ENCODE data around the gene VMAC. TPM values are rescaled to one million over a fixed set of nuclear protein-coding genes. Genes with fewer than 3 reads are reported as not detected.

The VMAC gene
- total RNA-seq, 1 experiment from 2014 or later: 4.3 TPM

- Mint-ChIP-seq H3K36me3 (ENCODE audit: insufficient read depth, unreplicated experiment) (peaks cover 22% of the 10 kb centered on the region), H3K27me3 (ENCODE audit: unreplicated experiment) (no peaks in the 10 kb centered on the region), H3K4me1 (ENCODE audit: low read depth, unreplicated experiment) (no peaks in the 10 kb centered on the region), H3K27ac (ENCODE audit: unreplicated experiment) (no peak overlapping the region), H3K9me3 (ENCODE audit: low read depth, unreplicated experiment) (no peaks in the 10 kb centered on the region), H3K4me3 (ENCODE audit: low read depth, unreplicated experiment) (no peak overlapping the region)
- no TSS peak for BruUV-seq (replicated peaks)
- CTCF ChIA-PET: no interaction called here
- intact Hi-C loops (cut with micrococcal nuclease; ENCODE audit: unreplicated experiment): no loop called here
- no peak for TF ChIP-seq CTCF (IDR thresholded peaks at IDR 0.05; ENCODE audit: unreplicated experiment)
- DNase-seq: no peak
Observed at GRCh38 chr19:5931251-5931650, 26.6 kb downstream of the VMAC start.

GRCh38 chr19:5932146-5932545 lies 27.5 kb downstream of the VMAC start:
- no TSS peak for BruUV-seq (replicated peaks)
- H3K4me1 Mint-ChIP-seq (ENCODE audit: low read depth, unreplicated experiment): no peaks in the 10 kb centered on the region
- CTCF ChIA-PET: no interaction called here
- H3K36me3 Mint-ChIP-seq (ENCODE audit: insufficient read depth, unreplicated experiment): peaks cover 22% of the 10 kb centered on the region
- intact Hi-C loops (cut with micrococcal nuclease; ENCODE audit: unreplicated experiment): no loop called here
- H3K27me3 Mint-ChIP-seq (ENCODE audit: unreplicated experiment): no peaks in the 10 kb centered on the region
- no peak overlapping the region for H3K4me3 Mint-ChIP-seq (ENCODE audit: low read depth, unreplicated experiment)
- DNase-seq: no peak
- no peak overlapping the region for H3K27ac Mint-ChIP-seq (ENCODE audit: unreplicated experiment)
- no peak for TF ChIP-seq CTCF (IDR thresholded peaks at IDR 0.05; ENCODE audit: unreplicated experiment)
- no peaks in the 10 kb centered on the region for H3K9me3 Mint-ChIP-seq (ENCODE audit: low read depth, unreplicated experiment)

- no peak overlapping the region for H3K4me3 Mint-ChIP-seq (ENCODE audit: low read depth, unreplicated experiment)
- BruUV-seq (replicated peaks): no TSS peak
- intact Hi-C loops (cut with micrococcal nuclease; ENCODE audit: unreplicated experiment): no loop called here
- H3K36me3 Mint-ChIP-seq (ENCODE audit: insufficient read depth, unreplicated experiment): peaks cover 26% of the 10 kb centered on the region
- no peaks in the 10 kb centered on the region for H3K4me1 Mint-ChIP-seq (ENCODE audit: low read depth, unreplicated experiment)
- CTCF ChIA-PET: no interaction called here
- H3K27me3 Mint-ChIP-seq (ENCODE audit: unreplicated experiment): no peaks in the 10 kb centered on the region
- no peak for DNase-seq
- H3K27ac Mint-ChIP-seq (ENCODE audit: unreplicated experiment): no peak overlapping the region
- no peak for TF ChIP-seq CTCF (IDR thresholded peaks at IDR 0.05; ENCODE audit: unreplicated experiment)
- no peaks in the 10 kb centered on the region for H3K9me3 Mint-ChIP-seq (ENCODE audit: low read depth, unreplicated experiment)
Observed at GRCh38 chr19:5932609-5933262, 28.1 kb downstream of the VMAC start.

- Mint-ChIP-seq H3K36me3 (ENCODE audit: insufficient read depth, unreplicated experiment) (peaks cover 32% of the 10 kb centered on the region), H3K4me1 (ENCODE audit: low read depth, unreplicated experiment) (no peaks in the 10 kb centered on the region), H3K27ac (ENCODE audit: unreplicated experiment) (no peak overlapping the region), H3K27me3 (ENCODE audit: unreplicated experiment) (no peaks in the 10 kb centered on the region), H3K9me3 (ENCODE audit: low read depth, unreplicated experiment) (no peaks in the 10 kb centered on the region), H3K4me3 (ENCODE audit: low read depth, unreplicated experiment) (no peak overlapping the region)
- no peak for DNase-seq
- CTCF ChIA-PET: no interaction called here
- no TSS peak for BruUV-seq (replicated peaks)
- no peak for TF ChIP-seq CTCF (IDR thresholded peaks at IDR 0.05; ENCODE audit: unreplicated experiment)
- intact Hi-C loops (cut with micrococcal nuclease; ENCODE audit: unreplicated experiment): no loop called here
Observed at GRCh38 chr19:5933391-5934068, 28.9 kb downstream of the VMAC start.

Data from Calu3 (cell line).